ENCODE data around the gene ZNF689. TPM values are rescaled to one million over a fixed set of nuclear protein-coding genes. Genes with fewer than 3 reads are reported as not detected.

The ZNF689 gene
- total RNA-seq, 1 experiment from 2014 or later, result 10.1 TPM

GRCh38 chr16:30559690-30560089, 50.5 kb downstream of the ZNF689 start:
- H3F3A ChIP-seq (ENCODE audit: insufficient read depth, low read depth), result peaks cover 16% of the 10 kb centered on the region; the same call in 1 of the 2 replicates
- no TSS peak for BruUV-seq (replicated peaks)
- no peak overlapping the region for H3K4me2 ChIP-seq
- H3K79me2 ChIP-seq (ENCODE audit: low read depth), result peaks cover 19% of the 10 kb centered on the region
- H3K27ac ChIP-seq, result no peak overlapping the region
- peaks cover 19% of the 10 kb centered on the region for H3K4me1 ChIP-seq (replicated peaks; ENCODE audit: insufficient read depth)
- no peak overlapping the region for H3K4me3 ChIP-seq
- no peaks in the 10 kb centered on the region for H3K36me3 ChIP-seq (ENCODE audit: low read depth)
- H4K20me1 ChIP-seq (ENCODE audit: insufficient read depth), result no peaks in the 10 kb centered on the region
- TF ChIP-seq EZH2 (IDR thresholded peaks at IDR 0.05; ENCODE audit: low read depth), result no peak
- TF ChIP-seq CTCF (conservative IDR thresholded peaks at IDR 0.05), result no peak
- no peak overlapping the region for H2AFZ ChIP-seq
- ChIA-PET POLR2A (ENCODE audit: unreplicated experiment) (no interaction called here), CTCF (no interaction called here)
- intact Hi-C loops (cut with micrococcal nuclease; ENCODE audit: unreplicated experiment), result loop anchor here (2.0 to 10.0 kb wide), 3 partner anchors 13 to 205 kb away; partner anchors contain the start of genes CFAP119, RNF40 and ZNF768
- no peaks in the 10 kb centered on the region for H3K27me3 ChIP-seq (ENCODE audit: insufficient read depth, low read depth)
- no peaks in the 10 kb centered on the region for H3K9me2 ChIP-seq (ENCODE audit: insufficient read depth)
- DNase-seq, result no peak
- H3K9me3 ChIP-seq (ENCODE audit: insufficient read depth, low read depth), result no peaks in the 10 kb centered on the region

GRCh38 chr16:30558789-30559377, 51.3 kb downstream of the ZNF689 start:
- TF ChIP-seq EZH2 (IDR thresholded peaks at IDR 0.05; ENCODE audit: low read depth) (no peak), CTCF (conservative IDR thresholded peaks at IDR 0.05) (no peak)
- Histone ChIP-seq H3K27ac (peak overlapping the region; percentile 51), H3K4me1 (replicated peaks; ENCODE audit: insufficient read depth) (peaks cover 19% of the 10 kb centered on the region), H4K20me1 (ENCODE audit: insufficient read depth) (no peaks in the 10 kb centered on the region), H3K79me2 (ENCODE audit: low read depth) (peaks cover 19% of the 10 kb centered on the region), H2AFZ (peak overlapping the region; percentile 70), H3K9me3 (ENCODE audit: insufficient read depth, low read depth) (no peaks in the 10 kb centered on the region), H3F3A (ENCODE audit: insufficient read depth, low read depth) (peaks cover 16% of the 10 kb centered on the region; the same call in 1 of the 2 replicates), H3K4me2 (peak overlapping the region; percentile 96), H3K27me3 (ENCODE audit: insufficient read depth, low read depth) (no peaks in the 10 kb centered on the region), H3K9me2 (ENCODE audit: insufficient read depth) (no peaks in the 10 kb centered on the region), H3K4me3 (peak overlapping the region; percentile 45; the same call in 1 of the 2 replicates), H3K36me3 (ENCODE audit: low read depth) (no peaks in the 10 kb centered on the region)
- ChIA-PET POLR2A (ENCODE audit: unreplicated experiment) (interaction anchor here (0.5 to 1.0 kb wide), 14 partner anchors 9 to 580 kb away, joined by 3 to 21 read pairs (median 4); partner anchors contain the start of genes PPP4C, ZNF689 and ZNF747), CTCF (interaction anchor here (0.6 to 2.8 kb wide), 4 partner anchors 24 to 129 kb away, joined by 3 to 25 read pairs (median 4); partner anchors contain the start of genes DCTPP1 and ZNF747)
- intact Hi-C loops (cut with micrococcal nuclease; ENCODE audit: unreplicated experiment), result loop anchor here (1.0 to 10.0 kb wide), 6 partner anchors 14 to 206 kb away; partner anchors contain the start of genes CFAP119, FBRS, RNF40 and ZNF747
- no peak for DNase-seq
- TSS peak; percentile 83 for BruUV-seq (replicated peaks)

DNA sequence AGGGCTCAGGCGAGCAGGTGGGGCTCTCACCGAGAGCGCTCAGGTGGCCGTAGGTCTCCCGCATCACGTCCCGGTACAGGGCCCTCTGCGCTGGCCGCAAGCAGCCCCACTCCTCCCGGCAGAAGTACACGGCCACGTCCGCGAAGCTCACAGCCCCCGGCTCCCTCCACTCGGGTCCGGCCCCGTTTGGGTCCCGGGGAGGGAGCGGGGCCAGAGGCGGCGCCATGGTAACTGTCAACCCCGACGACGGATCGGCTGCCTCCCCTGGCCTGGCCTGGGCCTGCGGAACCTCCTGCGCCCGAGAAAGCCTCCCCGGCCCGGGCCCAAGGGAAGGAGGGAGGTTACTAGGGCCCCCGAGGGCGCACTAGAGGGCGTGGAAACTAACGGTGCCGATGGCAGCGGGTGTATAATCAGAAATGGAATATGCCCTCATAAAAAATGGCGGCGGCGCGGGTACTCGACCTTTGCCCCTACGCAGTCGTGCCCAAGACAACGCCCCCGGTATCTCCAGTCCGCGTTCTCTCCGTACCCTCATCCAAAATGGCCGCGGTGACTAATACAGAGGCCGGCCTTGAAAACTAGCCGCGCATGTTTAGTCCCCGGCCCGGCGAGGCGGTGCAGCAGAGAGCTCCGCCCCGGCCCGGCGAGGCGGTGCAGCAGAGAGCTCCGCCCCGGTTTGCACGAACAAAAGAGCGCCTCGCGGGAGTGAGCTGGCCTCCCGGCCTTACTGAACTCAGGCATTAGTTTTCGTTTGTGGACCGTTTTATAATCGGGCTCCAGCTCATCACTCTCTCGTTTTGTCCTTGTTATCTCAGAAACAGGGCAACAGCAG, 52.0 kb downstream of the ZNF689 start, which contains the start of gene ZNF764:
TSS of gene ZNF764 (minus strand) at position 418 of the 832 bp plus-strand sequence. CDS start at position 226, 192 bp downstream.
- Histone ChIP-seq H4K20me1 (ENCODE audit: insufficient read depth) (no peaks in the 10 kb centered on the region), H3K27me3 (ENCODE audit: insufficient read depth, low read depth) (no peaks in the 10 kb centered on the region), H3K9me2 (ENCODE audit: insufficient read depth) (no peaks in the 10 kb centered on the region), H3K79me2 (ENCODE audit: low read depth) (peaks cover 19% of the 10 kb centered on the region), H3K27ac (peak within 1 kb of the TSS; percentile 64), H3K4me1 (replicated peaks; ENCODE audit: insufficient read depth) (peaks cover 19% of the 10 kb centered on the region), H3K4me2 (peak within 1 kb of the TSS; percentile 96), H3K36me3 (ENCODE audit: low read depth) (no peaks in the 10 kb centered on the region), H3K9me3 (ENCODE audit: insufficient read depth, low read depth) (no peaks in the 10 kb centered on the region), H3K4me3 (peak within 1 kb of the TSS; percentile 88), H2AFZ (peak within 1 kb of the TSS; percentile 89), H3F3A (ENCODE audit: insufficient read depth, low read depth) (peaks cover 23% of the 10 kb centered on the region; the same call in 1 of the 2 replicates)
- peak; percentile 97 to 99 for DNase-seq
- ChIA-PET POLR2A (ENCODE audit: unreplicated experiment) (interaction anchor here (0.5 to 1.0 kb wide), 16 partner anchors 10 to 581 kb away, joined by 3 to 21 read pairs (median 4); partner anchors contain the start of genes DCTPP1, ZNF688, ZNF689 and ZNF747), CTCF (interaction anchor here (0.5 to 2.8 kb wide), 7 partner anchors 23 to 338 kb away, joined by 3 to 25 read pairs (median 4); partner anchors contain the start of genes CTF1, DCTPP1 and ZNF747)
- TSS peak; percentile 40 for BruUV-seq (replicated peaks)
- intact Hi-C loops (cut with micrococcal nuclease; ENCODE audit: unreplicated experiment), result loop anchor here (1.0 to 10.0 kb wide), 6 partner anchors 15 to 207 kb away; partner anchors contain the start of genes CFAP119, FBRS, RNF40 and ZNF747
- TF ChIP-seq CTCF (conservative IDR thresholded peaks at IDR 0.05), result no peak

All from PC-9 (cell line).